Measurements from ENCODE around the gene RGS6.
A peak's percentile ranks its signal among the peaks of the same experiment; 100 is the strongest.

RGS6 gene

DNA sequence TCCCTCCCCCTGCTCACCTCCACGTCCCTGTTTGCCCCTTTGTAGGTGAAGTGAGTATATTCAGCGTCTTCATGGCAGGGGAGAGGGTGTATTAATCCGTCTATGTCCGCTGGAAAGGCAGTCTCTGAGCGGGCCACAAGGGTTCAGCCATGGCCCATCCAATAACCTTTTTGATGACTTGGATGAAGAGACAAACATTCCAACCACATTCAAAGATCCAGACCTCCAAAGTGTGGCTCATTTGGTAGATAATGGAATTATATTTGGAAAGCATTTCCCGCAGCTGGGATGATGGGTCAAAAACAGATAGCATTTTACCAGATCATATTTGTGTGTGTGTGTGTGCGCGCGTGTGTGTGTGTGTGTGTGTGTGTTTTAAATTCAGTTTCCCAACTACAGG, 615.8 kb downstream of the RGS6 start:
- TF ChIP-seq POLR2A (IDR thresholded peaks at IDR 0.05; ENCODE audit: low read depth, low read length): no peak
- no peak for TF ChIP-seq TAF1 (IDR thresholded peaks at IDR 0.05; ENCODE audit: borderline replicate concordance, low read depth, low read length)
- TF ChIP-seq POLR2AphosphoS5 (IDR thresholded peaks at IDR 0.05; ENCODE audit: low read depth, low read length): no peak
- DNase-seq (ENCODE audit: insufficient read length) (no peak), FAIRE-seq (no peak)

DNA sequence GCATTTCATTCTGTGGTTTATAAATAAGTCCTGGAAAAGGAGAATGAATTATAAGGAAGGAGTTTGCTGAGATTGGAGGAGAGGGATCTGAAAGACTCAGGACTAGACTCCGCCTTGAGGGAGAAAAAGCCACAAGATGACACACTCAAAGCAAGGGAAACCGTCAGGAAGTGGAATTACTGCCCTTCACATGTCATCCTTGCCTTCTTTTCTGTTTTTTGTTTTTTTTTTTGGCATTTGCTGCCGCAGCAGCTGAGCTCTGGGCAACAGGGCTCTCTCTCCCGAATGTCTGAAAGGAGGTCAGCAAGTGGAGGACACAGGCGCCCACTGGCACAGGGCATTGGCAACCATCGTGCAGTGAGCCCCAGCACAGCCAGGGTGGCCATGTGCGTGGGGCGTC, 616.8 kb downstream of the RGS6 start:
- TF ChIP-seq POLR2AphosphoS5 (IDR thresholded peaks at IDR 0.05; ENCODE audit: low read depth, low read length): no peak
- TF ChIP-seq POLR2A (IDR thresholded peaks at IDR 0.05; ENCODE audit: low read depth, low read length): no peak
- TF ChIP-seq TAF1 (IDR thresholded peaks at IDR 0.05; ENCODE audit: borderline replicate concordance, low read depth, low read length): no peak
- FAIRE-seq: no peak
- no peak for DNase-seq (ENCODE audit: insufficient read length)

DNA sequence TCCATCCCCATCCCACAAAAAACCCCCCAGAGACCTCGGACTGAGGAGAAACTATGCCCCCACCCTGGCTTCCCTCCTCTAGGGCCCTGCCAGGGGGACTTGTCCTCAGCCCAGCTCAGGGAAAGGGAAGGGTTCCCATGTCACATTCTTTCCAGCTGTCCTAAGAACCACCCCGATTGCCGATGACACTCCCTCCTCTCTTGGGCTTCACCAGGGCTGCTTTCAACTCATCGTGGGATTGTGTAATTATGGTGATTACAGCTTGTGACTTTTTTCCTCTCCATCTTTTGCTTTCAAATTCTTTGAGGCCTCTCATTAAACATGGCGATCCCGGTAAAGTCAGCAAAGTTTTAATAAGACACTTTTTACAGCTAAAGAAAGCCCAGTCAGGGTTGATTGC, 617.6 kb downstream of the RGS6 start:
- DNase-seq (ENCODE audit: insufficient read length): no peak
- TF ChIP-seq POLR2A (IDR thresholded peaks at IDR 0.05; ENCODE audit: low read depth, low read length) (no peak), POLR2AphosphoS5 (IDR thresholded peaks at IDR 0.05; ENCODE audit: low read depth, low read length) (no peak), TAF1 (IDR thresholded peaks at IDR 0.05; ENCODE audit: borderline replicate concordance, low read depth, low read length) (no peak)
- no peak for FAIRE-seq

DNA sequence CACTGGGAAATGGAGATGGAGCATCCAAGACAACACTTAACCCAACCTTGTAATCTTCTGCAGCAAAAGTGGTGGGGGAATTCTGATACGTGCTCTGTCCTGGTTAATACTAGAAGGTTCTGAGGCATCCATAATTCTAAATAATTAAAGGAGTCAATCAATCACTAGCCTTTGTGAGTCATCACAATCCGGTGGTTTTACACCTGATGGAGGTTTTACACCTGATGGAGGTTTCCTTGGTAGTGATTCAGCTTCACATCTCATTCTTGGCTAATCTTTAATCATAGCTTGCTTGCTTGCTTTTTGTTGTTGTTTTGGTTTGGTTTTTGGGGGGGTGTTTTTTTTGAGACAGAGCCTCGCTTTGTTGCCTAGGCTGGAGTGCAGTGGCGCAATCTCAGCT, 618.3 kb downstream of the RGS6 start:
- no peak for FAIRE-seq
- DNase-seq (ENCODE audit: insufficient read length): no peak
- TF ChIP-seq POLR2A (IDR thresholded peaks at IDR 0.05; ENCODE audit: low read depth, low read length) (no peak), TAF1 (IDR thresholded peaks at IDR 0.05; ENCODE audit: borderline replicate concordance, low read depth, low read length) (no peak), POLR2AphosphoS5 (IDR thresholded peaks at IDR 0.05; ENCODE audit: low read depth, low read length) (no peak)

DNA sequence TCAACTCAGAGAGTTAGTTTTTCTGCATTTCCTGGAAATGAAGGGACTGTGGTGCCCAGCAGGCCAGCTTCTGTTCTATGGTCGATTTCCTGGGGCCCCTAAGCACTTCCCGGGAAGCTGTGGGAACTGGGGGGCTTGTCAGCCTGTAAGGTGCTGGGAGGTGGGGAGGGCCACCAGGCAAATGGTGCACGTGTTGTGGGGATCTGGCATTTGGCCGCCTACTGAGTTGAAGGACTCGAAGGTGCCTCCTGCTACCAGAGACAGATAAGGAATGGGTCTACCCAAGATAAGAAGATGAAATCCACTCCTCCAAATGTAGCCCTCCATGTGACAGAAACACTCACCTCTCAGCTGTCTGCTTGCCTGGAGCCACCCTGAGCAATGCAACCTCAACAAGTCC, 620.0 kb downstream of the RGS6 start:
- FAIRE-seq (no peak), DNase-seq (ENCODE audit: insufficient read length) (no peak)
- no peak for TF ChIP-seq TAF1 (IDR thresholded peaks at IDR 0.05; ENCODE audit: borderline replicate concordance, low read depth, low read length)
- TF ChIP-seq POLR2A (IDR thresholded peaks at IDR 0.05; ENCODE audit: low read depth, low read length): no peak
- TF ChIP-seq POLR2AphosphoS5 (IDR thresholded peaks at IDR 0.05; ENCODE audit: low read depth, low read length): no peak

DNA sequence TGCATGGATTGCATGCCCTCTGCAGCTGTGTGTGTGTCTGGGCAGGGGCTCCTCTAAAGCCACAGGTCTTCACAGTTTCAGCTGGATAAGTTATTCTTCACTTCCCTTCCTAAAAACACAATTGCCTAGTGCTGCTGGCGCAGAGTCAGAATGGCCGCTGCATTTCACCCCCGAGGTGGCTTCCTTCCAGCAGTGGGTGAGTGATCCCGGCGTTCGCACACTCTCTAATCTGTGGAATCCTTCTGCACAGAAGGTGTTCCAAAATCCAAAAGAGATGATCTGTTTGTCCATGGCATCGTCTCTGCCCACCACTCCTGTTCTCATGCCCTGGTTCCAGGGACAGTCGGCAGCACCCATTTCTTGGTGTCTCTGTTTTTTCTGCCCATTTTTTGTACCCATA, 620.9 kb downstream of the RGS6 start:
- DNase-seq (ENCODE audit: insufficient read length) (no peak), FAIRE-seq (no peak)
- no peak for TF ChIP-seq TAF1 (IDR thresholded peaks at IDR 0.05; ENCODE audit: borderline replicate concordance, low read depth, low read length)
- TF ChIP-seq POLR2AphosphoS5 (IDR thresholded peaks at IDR 0.05; ENCODE audit: low read depth, low read length): no peak
- no peak for TF ChIP-seq POLR2A (IDR thresholded peaks at IDR 0.05; ENCODE audit: low read depth, low read length)

DNA sequence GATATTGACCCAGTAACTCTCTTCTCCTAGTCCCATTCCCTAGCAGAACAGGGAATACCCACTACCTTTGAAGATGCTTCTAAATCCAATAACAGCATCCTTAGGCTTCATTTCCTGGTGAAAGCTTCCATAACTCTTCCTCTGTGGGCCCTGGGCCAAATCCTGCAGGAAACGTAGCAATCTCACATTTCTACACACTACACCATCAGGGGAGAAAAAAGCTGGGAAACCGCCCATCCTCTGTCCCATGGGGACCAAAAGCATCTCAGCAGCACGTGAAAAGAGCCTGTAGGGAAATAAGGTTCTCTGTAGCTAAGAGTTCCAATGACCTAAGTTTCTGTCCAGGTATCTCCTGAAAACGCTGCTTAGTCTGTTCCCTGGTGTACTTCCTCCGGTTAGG, 621.4 kb downstream of the RGS6 start:
- FAIRE-seq (no peak), DNase-seq (ENCODE audit: insufficient read length) (no peak)
- no peak for TF ChIP-seq TAF1 (IDR thresholded peaks at IDR 0.05; ENCODE audit: borderline replicate concordance, low read depth, low read length)
- no peak for TF ChIP-seq POLR2AphosphoS5 (IDR thresholded peaks at IDR 0.05; ENCODE audit: low read depth, low read length)
- no peak for TF ChIP-seq POLR2A (IDR thresholded peaks at IDR 0.05; ENCODE audit: low read depth, low read length)

DNA sequence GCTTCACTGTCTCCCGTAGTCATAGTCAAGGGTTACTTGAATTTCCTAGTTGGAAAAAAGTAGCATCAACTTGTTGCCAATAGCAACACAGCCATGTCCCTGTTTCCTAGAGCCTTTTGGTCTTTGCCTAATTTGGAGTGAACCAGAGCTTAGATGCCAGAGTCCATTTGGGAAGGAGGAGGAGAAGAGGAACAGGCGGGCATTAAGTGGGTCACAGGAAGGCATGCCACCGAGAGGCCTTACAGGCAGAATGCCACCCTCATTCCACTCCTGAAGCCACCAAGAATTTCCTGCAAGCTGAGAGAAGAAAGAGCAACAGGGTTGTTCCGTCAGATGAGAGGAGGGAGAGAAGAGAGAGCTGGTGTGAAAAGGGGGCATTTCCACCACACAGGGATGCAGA, 622.2 kb downstream of the RGS6 start:
- DNase-seq (ENCODE audit: insufficient read length) (no peak), FAIRE-seq (no peak)
- TF ChIP-seq TAF1 (IDR thresholded peaks at IDR 0.05; ENCODE audit: borderline replicate concordance, low read depth, low read length) (no peak), POLR2AphosphoS5 (IDR thresholded peaks at IDR 0.05; ENCODE audit: low read depth, low read length) (no peak), POLR2A (IDR thresholded peaks at IDR 0.05; ENCODE audit: low read depth, low read length) (no peak)

DNA sequence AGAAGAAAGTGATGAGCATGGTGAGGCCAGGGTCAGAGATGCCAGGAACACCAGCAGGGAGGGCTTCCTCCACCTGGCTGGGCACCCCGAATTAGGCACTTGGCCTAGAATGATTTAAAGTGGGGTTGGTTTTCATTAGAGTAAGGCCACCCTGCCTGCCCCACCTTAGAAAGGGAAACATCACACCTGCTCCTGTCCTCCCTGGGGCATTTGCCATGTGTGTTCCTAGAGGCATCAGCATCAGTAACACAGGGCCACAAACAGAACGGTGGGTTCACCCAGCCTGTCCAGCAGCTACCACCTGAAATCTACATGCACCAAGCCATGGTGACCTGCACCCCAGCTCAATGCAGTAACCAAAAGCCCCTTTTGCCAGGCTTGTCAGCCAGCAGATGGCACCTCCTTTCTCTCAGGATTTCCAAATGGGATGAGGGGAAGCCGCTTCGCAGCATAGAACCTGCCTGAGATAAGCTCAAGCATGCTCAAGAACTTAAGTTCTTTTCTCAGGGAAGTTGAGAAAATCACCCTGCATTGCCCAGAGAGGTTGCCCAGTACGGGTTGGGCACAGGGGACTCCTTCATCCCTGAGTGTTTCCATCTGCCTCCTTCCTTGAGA, 622.9 kb downstream of the RGS6 start:
- no peak for TF ChIP-seq POLR2AphosphoS5 (IDR thresholded peaks at IDR 0.05; ENCODE audit: low read depth, low read length)
- TF ChIP-seq POLR2A (IDR thresholded peaks at IDR 0.05; ENCODE audit: low read depth, low read length): no peak
- no peak for TF ChIP-seq TAF1 (IDR thresholded peaks at IDR 0.05; ENCODE audit: borderline replicate concordance, low read depth, low read length)
- no peak for DNase-seq (ENCODE audit: insufficient read length)
- FAIRE-seq: no peak

DNA sequence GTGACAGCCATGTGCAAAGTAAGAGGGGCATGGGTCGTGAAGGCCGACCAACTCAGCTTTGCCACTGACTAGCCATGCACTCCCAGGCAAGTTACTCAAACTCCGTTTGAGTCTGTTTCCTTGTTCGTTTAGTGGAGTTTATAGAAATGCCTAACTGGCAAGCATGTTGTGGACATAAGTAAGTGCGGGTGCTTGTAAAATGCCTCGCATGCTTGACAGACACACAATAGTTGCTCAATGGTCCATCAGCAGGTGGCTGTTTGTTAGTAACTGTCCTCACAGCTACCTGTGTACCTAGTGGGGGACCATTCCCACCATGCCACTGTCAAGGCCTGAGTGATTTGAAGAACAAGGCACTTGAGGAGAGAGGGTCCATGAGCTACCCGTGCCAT, 623.4 kb downstream of the RGS6 start:
- FAIRE-seq (no peak), DNase-seq (ENCODE audit: insufficient read length) (no peak)
- TF ChIP-seq TAF1 (IDR thresholded peaks at IDR 0.05; ENCODE audit: borderline replicate concordance, low read depth, low read length) (no peak), POLR2A (IDR thresholded peaks at IDR 0.05; ENCODE audit: low read depth, low read length) (no peak), POLR2AphosphoS5 (IDR thresholded peaks at IDR 0.05; ENCODE audit: low read depth, low read length) (no peak)

DNA sequence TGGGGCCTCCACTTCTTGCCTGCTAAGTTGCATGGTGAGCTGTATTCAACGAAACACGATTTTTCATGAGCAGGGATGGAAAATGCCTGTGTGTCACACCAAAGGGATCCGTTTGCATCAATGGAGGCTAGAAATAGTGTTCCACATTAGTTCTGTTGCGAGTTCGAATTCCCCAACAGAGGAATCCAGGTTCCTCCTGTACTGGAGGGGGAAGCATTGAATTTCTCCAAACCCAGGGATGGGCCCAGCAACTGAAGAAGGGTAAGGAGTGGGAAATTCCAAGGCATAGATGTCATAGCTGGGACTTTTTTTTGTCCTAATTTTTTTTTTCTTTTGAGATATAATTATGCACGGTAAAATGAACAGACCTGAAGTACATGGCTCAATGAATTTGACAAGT, 625.4 kb downstream of the RGS6 start:
- no peak for TF ChIP-seq TAF1 (IDR thresholded peaks at IDR 0.05; ENCODE audit: borderline replicate concordance, low read depth, low read length)
- TF ChIP-seq POLR2A (IDR thresholded peaks at IDR 0.05; ENCODE audit: low read depth, low read length): no peak
- TF ChIP-seq POLR2AphosphoS5 (IDR thresholded peaks at IDR 0.05; ENCODE audit: low read depth, low read length): no peak
- no peak for DNase-seq (ENCODE audit: insufficient read length)
- no peak for FAIRE-seq

DNA sequence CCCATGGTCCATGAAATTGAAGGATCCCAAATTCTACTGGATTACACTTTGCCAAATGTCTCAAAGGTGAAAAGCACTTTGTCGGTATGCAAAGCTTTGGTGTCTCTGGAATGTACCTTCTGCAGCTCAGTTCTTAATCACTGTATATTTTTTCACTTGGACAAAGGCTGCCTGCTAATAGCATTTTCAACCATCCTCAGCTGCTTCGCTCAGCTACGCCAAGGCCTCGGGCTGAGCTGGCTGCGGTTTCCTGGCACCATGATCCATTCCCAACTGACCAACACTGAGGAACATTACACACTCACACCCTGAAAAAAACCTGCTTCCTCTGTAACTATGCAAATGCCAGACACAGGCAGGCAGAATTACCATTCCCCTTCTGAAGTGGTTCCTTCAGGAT, 626.5 kb downstream of the RGS6 start:
- FAIRE-seq: peak; percentile 50
- TF ChIP-seq POLR2A (IDR thresholded peaks at IDR 0.05; ENCODE audit: low read depth, low read length) (no peak), TAF1 (IDR thresholded peaks at IDR 0.05; ENCODE audit: borderline replicate concordance, low read depth, low read length) (no peak), POLR2AphosphoS5 (IDR thresholded peaks at IDR 0.05; ENCODE audit: low read depth, low read length) (no peak)
- DNase-seq (ENCODE audit: insufficient read length): no peak

All from GM12892 (cell line).